Aortic smooth muscle cell (primary cell): ENCODE results near the gene ME3. TPM values are rescaled to one million over a fixed set of nuclear protein-coding genes. Genes with fewer than 3 reads are reported as not detected.

Experiments
- total RNA-seq: library from RNA; depleted of rRNA; stranded (reverse); fragments of >200 nt; gene quantifications from 2 replicates; pipeline ENCODE4 v1.2.3, GENCODE V29; 2014

ME3 gene
- 57.3 and 64.6 TPM in 2 replicates for total RNA-seq

GRCh38 chr11:86672007-86672621 lies at the start of gene ME3:
TSS of gene ME3 (minus strand) at chr11:86672616.

Other genes with a start within 250 kb of the ME3 start
- gene PRSS23, start 127.9 kb upstream of the ME3 start, total RNA-seq = 574 and 779 TPM in 2 replicates